ENCODE data around the gene SLC1A2. TPM values are rescaled to one million over a fixed set of nuclear protein-coding genes. Genes with fewer than 3 reads are reported as not detected.

Gene SLC1A2
- total and polyA plus RNA-seq, 2 donors = 0.38 to 0.71 TPM

DNA sequence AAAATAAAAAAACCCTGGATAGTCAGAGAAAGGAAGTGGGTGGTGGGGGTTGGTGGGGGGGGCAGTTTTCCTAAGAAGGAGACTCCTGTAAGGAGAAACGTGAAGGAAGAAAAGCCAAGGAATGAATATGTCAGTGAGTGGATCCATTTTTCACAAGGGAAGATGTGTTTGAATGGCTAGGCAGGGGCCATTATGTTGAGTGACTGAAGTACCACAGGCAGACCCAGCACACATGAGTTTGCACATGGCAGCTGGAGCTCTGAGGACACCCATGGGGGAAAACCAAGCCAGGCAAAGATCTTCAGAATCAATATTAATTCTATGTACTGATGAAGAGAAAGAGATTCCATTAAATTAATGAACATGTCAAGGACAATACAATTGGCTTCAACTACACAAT, 212.7 kb downstream of the SLC1A2 start:
- Histone ChIP-seq H3K4me3 (ENCODE audit: low read length in 2 of 2) (no peak overlapping the region), H3K27me3 (ENCODE audit: control insufficient read depth in 2 of 2, insufficient read depth in 1 of 2, low read length in 1 of 2) (no peaks in the 10 kb centered on the region), H3K36me3 (ENCODE audit: control insufficient read depth in 2 of 2, insufficient read depth in 2 of 2, low read length in 1 of 2) (peaks cover 11 to 39% of the 10 kb centered on the region in 2 donors), H3K9me3 (ENCODE audit: control insufficient read depth in 2 of 2, insufficient read depth in 1 of 2, low read length in 1 of 2) (no peaks in the 10 kb centered on the region), H3K4me1 (ENCODE audit: control insufficient read depth in 2 of 2, insufficient read depth in 2 of 2, low read length in 2 of 2) (no peaks in the 10 kb centered on the region), H3K27ac (ENCODE audit: low read depth in 1 of 2, low read length in 1 of 2) (no peak overlapping the region)
- 98% methylated on average over 1 of the region's 1 CpG for WGBS
- DNase-seq (ENCODE audit: low read depth in 6 of 9, low spot score in 9 of 9) = no peak

DNA sequence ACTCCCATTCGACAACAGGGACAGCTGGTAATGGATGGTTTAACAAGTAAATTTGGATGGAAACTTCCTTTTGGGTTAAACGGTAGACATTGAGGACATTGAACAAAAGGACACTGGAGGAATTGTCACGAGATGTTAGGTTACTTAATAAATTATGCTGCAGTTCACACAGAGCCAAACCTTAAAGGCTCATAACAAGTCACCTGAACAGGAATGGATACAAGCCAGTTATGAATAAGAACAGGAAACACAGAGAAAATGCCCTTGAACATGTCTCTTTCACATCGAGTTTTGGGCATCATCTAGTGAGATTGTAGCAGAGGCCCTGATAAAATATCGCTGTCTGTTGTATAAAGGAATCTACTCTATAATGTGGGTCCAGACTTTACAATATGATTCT, 214.7 kb downstream of the SLC1A2 start:
- H3K27me3 ChIP-seq (ENCODE audit: control insufficient read depth in 2 of 2, insufficient read depth in 1 of 2, low read length in 1 of 2) = no peaks in the 10 kb centered on the region
- no peaks in the 10 kb centered on the region for H3K9me3 ChIP-seq (ENCODE audit: control insufficient read depth in 2 of 2, insufficient read depth in 1 of 2, low read length in 1 of 2)
- no peak overlapping the region for H3K27ac ChIP-seq (ENCODE audit: low read depth in 1 of 2, low read length in 1 of 2)
- no peaks in the 10 kb centered on the region for H3K4me1 ChIP-seq (ENCODE audit: control insufficient read depth in 2 of 2, insufficient read depth in 2 of 2, low read length in 2 of 2)
- H3K4me3 ChIP-seq (ENCODE audit: low read length in 2 of 2) = no peak overlapping the region
- 98% methylated on average over 5 of the region's 5 CpGs for WGBS
- H3K36me3 ChIP-seq (ENCODE audit: control insufficient read depth in 2 of 2, insufficient read depth in 2 of 2, low read length in 1 of 2) = peaks cover 14 to 46% of the 10 kb centered on the region in 2 donors
- no peak for DNase-seq (ENCODE audit: low read depth in 6 of 9, low spot score in 9 of 9)

Other genes starting within 250 kb of the SLC1A2 start
- 5.6 TPM for gene PAMR1, start 106.1 kb upstream of the SLC1A2 start, total RNA-seq
- gene PAMR1, start 106.1 kb upstream of the SLC1A2 start, polyA plus RNA-seq = 1.9 TPM
- 3.8 TPM for gene FJX1, start 198.9 kb upstream of the SLC1A2 start, total RNA-seq
- gene FJX1, start 198.9 kb upstream of the SLC1A2 start, polyA plus RNA-seq = 4.2 TPM
- gene TRIM44, start 243.2 kb upstream of the SLC1A2 start, total RNA-seq = 18.7 TPM
- 7.4 TPM for gene TRIM44, start 243.2 kb upstream of the SLC1A2 start, polyA plus RNA-seq